ENCODE data around the gene ASGR1. TPM values are rescaled to one million over a fixed set of nuclear protein-coding genes. Genes with fewer than 3 reads are reported as not detected.

Gene ASGR1
- total and polyA plus RNA-seq, 2 donors (not counting 1 experiment from before 2014, with no cell fraction given), result 0.32 to 0.43 TPM

- no peak overlapping the region for H3K4me3 Mint-ChIP-seq
- DNase-seq (no peak), ATAC-seq (ENCODE audit: low read depth) (no peak)
- Histone ChIP-seq H3K27ac (ENCODE audit: low read length in 2 of 2) (no peak overlapping the region), H3K79me2 (ENCODE audit: control insufficient read depth, insufficient read depth, low read length) (no peaks in the 10 kb centered on the region), H2AFZ (ENCODE audit: insufficient read depth, low read depth, low read length, poor library complexity, severe bottlenecking) (no peak overlapping the region), H3K4me1 (ENCODE audit: control insufficient read depth in 2 of 2, insufficient read depth in 2 of 2, low read length in 2 of 2) (peaks cover 22 to 38% of the 10 kb centered on the region in 2 donors), H4K20me1 (ENCODE audit: control insufficient read depth, insufficient read depth, low read length, poor library complexity, severe bottlenecking) (no peaks in the 10 kb centered on the region), H3K4me2 (replicated peaks; ENCODE audit: low read depth, low read length, poor library complexity, severe bottlenecking) (no peak overlapping the region), H3K4me3 (ENCODE audit: control extremely low read depth in 1 of 5, extremely low read depth in 1 of 5, insufficient read depth in 1 of 5, low read depth in 2 of 5, low read length in 4 of 5) (no peak overlapping the region), H3K36me3 (replicated peaks in 1 of 2; ENCODE audit: control extremely low read depth in 1 of 2, control insufficient read depth in 1 of 2, extremely low read depth in 1 of 2, insufficient read depth in 2 of 2, low read length in 1 of 2) (no peaks in the 10 kb centered on the region), H3K9ac (ENCODE audit: low read length) (no peak overlapping the region), H3K27me3 (replicated peaks in 1 of 4; ENCODE audit: control extremely low read depth in 1 of 4, control insufficient read depth in 3 of 4, insufficient read depth in 4 of 4, low read length in 3 of 4) (peaks cover 0 to 50% (median 38%) of the 10 kb centered on the region in 4 experiments), H3K9me3 (ENCODE audit: control extremely low read depth in 1 of 3, control insufficient read depth in 2 of 3, insufficient read depth in 1 of 3, low read length in 2 of 3) (peaks cover 0 to 3% (median 0%) of the 10 kb centered on the region in 3 donors)
- TF ChIP-seq CTCF (IDR thresholded peaks at IDR 0.05), result no peak
- TF ChIP-seq EZH2 (IDR thresholded peaks at IDR 0.05; ENCODE audit: borderline replicate concordance, insufficient read depth, low read depth, low read length, poor library complexity, severe bottlenecking), result no peak
- peaks cover 12% of the 10 kb centered on the region for H3K27me3 Mint-ChIP-seq
- no peaks in the 10 kb centered on the region for H3K9me3 Mint-ChIP-seq (ENCODE audit: insufficient read depth)
- ChIA-PET POLR2A (no interaction called here), CTCF (interaction anchor here (0.6 to 3.0 kb wide), 7 partner anchors 124 to 899 kb away, joined by 3 to 20 read pairs (median 5); partner anchors contain the start of gene SLC16A13)
- H3K27ac Mint-ChIP-seq, result no peak overlapping the region
- intact Hi-C loops (cut with micrococcal nuclease), result loop anchor here (5.0 kb wide), 1 partner anchor 47 kb away; no protein-coding TSS in a partner anchor
- 94% methylated on average over 8 of the region's 11 CpGs for WGBS (ENCODE audit: insufficient coverage)
- H3K4me1 Mint-ChIP-seq, result peaks cover 13% of the 10 kb centered on the region
These were observed 225 bp downstream of the ASGR1 start for GRCh38 chr17:7178973-7179316.

- Histone ChIP-seq H2AFZ (ENCODE audit: insufficient read depth, low read depth, low read length, poor library complexity, severe bottlenecking) (peak overlapping the region; percentile 63), H4K20me1 (ENCODE audit: control insufficient read depth, insufficient read depth, low read length, poor library complexity, severe bottlenecking) (no peaks in the 10 kb centered on the region), H3K27me3 (replicated peaks in 1 of 4; ENCODE audit: control extremely low read depth in 1 of 4, control insufficient read depth in 3 of 4, insufficient read depth in 4 of 4, low read length in 3 of 4) (peaks cover 0 to 54% (median 40%) of the 10 kb centered on the region in 4 experiments), H3K4me2 (replicated peaks; ENCODE audit: low read depth, low read length, poor library complexity, severe bottlenecking) (peak overlapping the region; percentile 67), H3K36me3 (replicated peaks in 1 of 2; ENCODE audit: control extremely low read depth in 1 of 2, control insufficient read depth in 1 of 2, extremely low read depth in 1 of 2, insufficient read depth in 2 of 2, low read length in 1 of 2) (no peaks in the 10 kb centered on the region), H3K9ac (ENCODE audit: low read length) (peak overlapping the region; percentile 31), H3K79me2 (ENCODE audit: control insufficient read depth, insufficient read depth, low read length) (no peaks in the 10 kb centered on the region), H3K4me1 (ENCODE audit: control insufficient read depth in 2 of 2, insufficient read depth in 2 of 2, low read length in 2 of 2) (peaks cover 24 to 39% of the 10 kb centered on the region in 2 donors), H3K4me3 (ENCODE audit: control extremely low read depth in 1 of 5, extremely low read depth in 1 of 5, insufficient read depth in 1 of 5, low read depth in 2 of 5, low read length in 4 of 5) (peak overlapping the region in 3 of 5 experiments; percentile 30 to 31 (median 31)), H3K27ac (ENCODE audit: low read length in 2 of 2) (no peak overlapping the region), H3K9me3 (ENCODE audit: control extremely low read depth in 1 of 3, control insufficient read depth in 2 of 3, insufficient read depth in 1 of 3, low read length in 2 of 3) (peaks cover 0 to 6% (median 0%) of the 10 kb centered on the region in 3 donors)
- POLR2A ChIA-PET, result no interaction called here
- H3K27me3 Mint-ChIP-seq, result peaks cover 12% of the 10 kb centered on the region
- no peak overlapping the region for H3K27ac Mint-ChIP-seq
- intact Hi-C loops (cut with micrococcal nuclease), result loop anchor here (2.0 to 5.0 kb wide), 2 partner anchors 46 to 125 kb away; no protein-coding TSS in a partner anchor
- H3K9me3 Mint-ChIP-seq (ENCODE audit: insufficient read depth), result no peaks in the 10 kb centered on the region
- H3K4me1 Mint-ChIP-seq, result peaks cover 13% of the 10 kb centered on the region
- no peak for ATAC-seq (ENCODE audit: low read depth)
- no peak for DNase-seq
- H3K4me3 Mint-ChIP-seq, result peak overlapping the region; percentile 74
- CTCF ChIA-PET, result interaction anchor here (0.6 to 3.0 kb wide), 22 partner anchors 8 to 267 kb away, joined by 3 to 22 read pairs (median 4); partner anchors contain the start of genes GABARAP and SLC16A13
- no peak for TF ChIP-seq EZH2 (IDR thresholded peaks at IDR 0.05; ENCODE audit: borderline replicate concordance, insufficient read depth, low read depth, low read length, poor library complexity, severe bottlenecking)
- no peak for TF ChIP-seq CTCF (IDR thresholded peaks at IDR 0.05)
- WGBS (ENCODE audit: insufficient coverage), result 3% methylated on average over 5 of the region's 18 CpGs
These were observed 1.2 kb downstream of the ASGR1 start for GRCh38 chr17:7177954-7178477.
